Muscle layer of colon (tissue), 2 donors: ENCODE data around the gene SUPT3H.

Experiments
- H3K27ac ChIP-seq: one replicate; pipeline ENCODE4 v1.7.0; 2013; ENCODE audit warnings: low read depth, mild to moderate bottlenecking, low read length, moderate library complexity
- H3K27me3 ChIP-seq, 2 donors: one replicate each; pipeline ENCODE4 v1.7.0; 2013; ENCODE audit warnings: low read length in 2 of 2, mild to moderate bottlenecking in 2 of 2; ENCODE audit not compliant: insufficient read depth in 2 of 2, control insufficient read depth in 1 of 2
- H3K36me3 ChIP-seq: one replicate; pipeline ENCODE4 v1.7.0; 2013; ENCODE audit warnings: mild to moderate bottlenecking, low read length; ENCODE audit not compliant: insufficient read depth
- H3K4me1 ChIP-seq: one replicate; pipeline ENCODE4 v1.7.0; 2013; ENCODE audit warnings: mild to moderate bottlenecking, low read length; ENCODE audit not compliant: insufficient read depth
- H3K4me3 ChIP-seq, 2 donors: one replicate each; pipeline ENCODE4 v1.7.0; 2013; ENCODE audit warnings: low read length in 2 of 2, low read depth in 1 of 2, mild to moderate bottlenecking in 1 of 2, moderate library complexity in 1 of 2
- H3K9ac ChIP-seq: one replicate; pipeline ENCODE4 v1.7.0; 2013; ENCODE audit warnings: low read length
- H3K9me3 ChIP-seq: one replicate; pipeline ENCODE4 v1.7.0; 2013; ENCODE audit warnings: mild to moderate bottlenecking, low read length
- donor health status: abdominal sarcoma.
- donor health status: Adenocarcinoma of cecum.

The SUPT3H gene

GRCh38 chr6:45098256-45098655 is 279.5 kb downstream of the SUPT3H start:
- H3K27ac ChIP-seq: no peak overlapping the region
- no peaks in the 10 kb centered on the region for H3K27me3 ChIP-seq
- H3K9me3 ChIP-seq: no peaks in the 10 kb centered on the region
- H3K4me3 ChIP-seq: no peak overlapping the region
- H3K4me1 ChIP-seq: no peaks in the 10 kb centered on the region
- H3K36me3 ChIP-seq: no peaks in the 10 kb centered on the region
- no peak overlapping the region for H3K9ac ChIP-seq

GRCh38 chr6:45094831-45095230 is 282.9 kb downstream of the SUPT3H start:
- no peaks in the 10 kb centered on the region for H3K27me3 ChIP-seq
- no peak overlapping the region for H3K27ac ChIP-seq
- H3K4me1 ChIP-seq: no peaks in the 10 kb centered on the region
- H3K9ac ChIP-seq: no peak overlapping the region
- H3K4me3 ChIP-seq: no peak overlapping the region
- H3K36me3 ChIP-seq: no peaks in the 10 kb centered on the region
- H3K9me3 ChIP-seq: no peaks in the 10 kb centered on the region

- H3K27me3 ChIP-seq: no peaks in the 10 kb centered on the region
- H3K36me3 ChIP-seq: no peaks in the 10 kb centered on the region
- no peak overlapping the region for H3K9ac ChIP-seq
- H3K9me3 ChIP-seq: no peaks in the 10 kb centered on the region
- H3K27ac ChIP-seq: no peak overlapping the region
- no peaks in the 10 kb centered on the region for H3K4me1 ChIP-seq
- no peak overlapping the region for H3K4me3 ChIP-seq
Measured at GRCh38 chr6:45092135-45092534, 285.6 kb downstream of the SUPT3H start.

DNA sequence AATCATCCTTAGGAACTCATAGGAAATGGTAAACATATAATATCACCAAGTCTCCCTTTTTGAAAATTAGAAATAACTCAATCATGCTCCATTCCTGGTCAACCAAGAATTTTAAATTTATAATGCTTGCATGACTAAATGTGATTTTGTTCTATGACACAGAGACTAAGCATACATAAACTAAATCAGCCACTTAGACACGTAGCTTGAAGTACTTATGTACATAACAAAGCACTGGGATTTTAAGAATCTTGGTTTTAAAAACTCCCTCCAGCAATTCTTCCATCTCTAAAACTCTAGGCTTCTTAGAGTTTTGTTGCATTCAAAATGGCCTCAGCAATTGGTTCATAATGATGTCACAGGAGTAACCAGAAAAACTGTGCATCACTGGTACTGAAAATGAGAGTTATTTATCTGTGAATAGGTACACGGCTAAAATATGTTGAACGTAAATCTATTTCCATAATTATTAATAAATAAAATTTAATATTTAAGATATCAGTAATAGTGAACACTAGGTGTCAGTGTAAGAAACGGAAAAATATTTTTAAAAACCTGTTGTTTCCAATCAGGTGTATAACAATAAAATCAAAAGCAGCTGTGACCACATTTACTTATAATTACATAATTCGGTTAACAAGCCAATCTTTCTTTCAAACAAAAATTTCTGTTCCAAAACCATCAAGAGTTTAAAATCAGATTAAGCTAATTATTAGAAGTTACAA is 291.2 kb downstream of the SUPT3H start:
- Histone ChIP-seq H3K36me3 (no peaks in the 10 kb centered on the region), H3K9me3 (no peaks in the 10 kb centered on the region), H3K27ac (no peak overlapping the region), H3K4me1 (no peaks in the 10 kb centered on the region), H3K4me3 (no peak overlapping the region), H3K9ac (no peak overlapping the region), H3K27me3 (no peaks in the 10 kb centered on the region)

DNA sequence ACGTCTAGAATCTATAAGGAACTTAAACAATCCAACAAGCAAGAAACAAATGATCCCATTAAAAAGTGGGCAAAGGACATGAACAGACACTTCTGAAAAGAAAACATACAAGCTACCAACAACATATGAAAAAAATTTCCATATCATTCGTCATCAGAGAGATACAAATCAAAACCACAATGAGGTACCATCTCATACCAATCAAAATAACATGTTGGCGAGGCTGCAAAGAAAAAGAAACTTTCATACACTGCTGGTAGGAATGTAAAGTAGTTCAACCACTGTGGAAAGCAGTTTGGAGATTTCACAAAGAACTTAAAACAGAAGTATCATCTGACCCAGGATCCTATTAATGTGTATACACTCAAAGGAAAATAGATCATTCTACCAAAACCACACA is 293.5 kb downstream of the SUPT3H start:
- Histone ChIP-seq H3K36me3 (no peaks in the 10 kb centered on the region), H3K4me1 (no peaks in the 10 kb centered on the region), H3K4me3 (no peak overlapping the region), H3K9ac (no peak overlapping the region), H3K27ac (no peak overlapping the region), H3K27me3 (no peaks in the 10 kb centered on the region), H3K9me3 (no peaks in the 10 kb centered on the region)

DNA sequence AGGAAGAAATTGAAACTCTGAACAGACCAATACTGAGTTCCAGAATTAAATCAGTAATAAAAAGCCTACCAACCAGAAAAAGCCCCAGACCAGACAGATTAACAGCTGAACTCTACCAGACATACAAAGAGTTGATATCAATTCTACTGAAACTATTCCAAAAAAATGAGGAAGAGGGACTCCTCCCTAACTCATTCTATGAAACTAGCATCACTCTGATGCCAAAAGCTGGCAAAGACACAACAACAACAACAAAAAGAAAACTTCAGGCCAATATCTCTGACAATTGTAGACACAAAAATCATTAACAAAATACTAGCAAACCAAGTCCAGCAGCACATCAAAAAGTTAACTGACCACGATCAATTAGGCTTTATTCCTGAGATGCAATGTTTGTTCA is 295.6 kb downstream of the SUPT3H start:
- no peak overlapping the region for H3K4me3 ChIP-seq
- H3K27ac ChIP-seq: no peak overlapping the region
- no peaks in the 10 kb centered on the region for H3K27me3 ChIP-seq
- no peaks in the 10 kb centered on the region for H3K9me3 ChIP-seq
- no peak overlapping the region for H3K9ac ChIP-seq
- no peaks in the 10 kb centered on the region for H3K4me1 ChIP-seq
- no peaks in the 10 kb centered on the region for H3K36me3 ChIP-seq

DNA sequence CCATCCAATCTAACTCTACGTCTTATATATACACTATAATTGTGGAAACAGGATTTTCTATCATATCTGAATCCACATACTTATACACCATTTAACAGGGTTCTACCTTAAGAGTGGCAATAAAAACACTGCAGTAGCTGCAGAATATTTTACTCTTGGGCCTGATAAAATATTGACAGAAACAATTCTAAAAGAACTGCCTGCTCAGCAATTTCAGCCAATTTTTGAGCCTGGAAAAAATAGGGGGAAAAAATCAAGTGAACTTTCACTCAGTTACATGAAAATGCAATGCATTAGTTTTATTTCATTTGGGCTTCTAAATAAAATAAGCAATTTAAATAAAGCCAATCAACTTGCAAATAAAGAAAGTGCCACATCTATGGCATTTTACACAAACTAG is 296.1 kb downstream of the SUPT3H start:
- Histone ChIP-seq H3K4me3 (no peak overlapping the region), H3K27me3 (no peaks in the 10 kb centered on the region), H3K27ac (no peak overlapping the region), H3K9ac (no peak overlapping the region), H3K36me3 (no peaks in the 10 kb centered on the region), H3K4me1 (no peaks in the 10 kb centered on the region), H3K9me3 (no peaks in the 10 kb centered on the region)

GRCh38 chr6:45078432-45078831 is 299.3 kb downstream of the SUPT3H start:
- no peaks in the 10 kb centered on the region for H3K4me1 ChIP-seq
- H3K27me3 ChIP-seq: no peaks in the 10 kb centered on the region
- H3K27ac ChIP-seq: no peak overlapping the region
- H3K9ac ChIP-seq: no peak overlapping the region
- H3K4me3 ChIP-seq: no peak overlapping the region
- H3K36me3 ChIP-seq: no peaks in the 10 kb centered on the region
- H3K9me3 ChIP-seq: no peaks in the 10 kb centered on the region

DNA sequence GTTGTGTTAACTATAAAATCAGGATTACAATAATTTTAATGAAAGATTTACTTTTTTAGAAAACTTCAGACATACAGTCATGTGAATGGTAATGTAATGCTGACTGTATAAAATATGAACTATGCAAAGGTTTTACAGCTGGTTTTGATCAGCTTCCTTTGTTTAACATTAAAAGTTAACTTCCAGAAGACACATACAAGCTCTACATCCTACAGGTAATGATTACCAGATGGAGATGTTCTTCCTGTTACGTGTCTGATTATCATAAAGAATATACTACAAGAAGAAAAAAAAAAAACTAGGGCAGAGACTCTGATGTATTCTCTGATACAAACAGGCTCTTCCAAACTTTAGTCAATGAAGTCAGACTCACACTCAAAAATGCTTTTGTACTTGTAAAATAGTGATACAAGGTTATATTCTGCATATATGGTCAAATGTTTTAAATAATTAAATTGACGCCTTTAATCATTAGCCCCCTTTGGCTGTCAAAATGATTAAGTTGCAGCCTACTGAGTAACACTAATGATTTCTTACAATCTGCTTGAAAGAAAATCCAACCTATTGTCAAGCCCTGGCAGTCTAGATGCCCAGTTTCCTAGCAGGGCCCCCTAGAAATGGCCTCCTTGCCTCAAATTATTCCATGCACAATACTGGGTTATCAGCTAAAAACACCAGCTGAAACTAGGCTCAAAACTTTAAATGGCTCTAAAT is 301.4 kb downstream of the SUPT3H start:
- Histone ChIP-seq H3K27ac (no peak overlapping the region), H3K36me3 (no peaks in the 10 kb centered on the region), H3K4me3 (no peak overlapping the region), H3K27me3 (no peaks in the 10 kb centered on the region), H3K9ac (no peak overlapping the region), H3K4me1 (no peaks in the 10 kb centered on the region), H3K9me3 (no peaks in the 10 kb centered on the region)

GRCh38 chr6:45075246-45075645 is 302.5 kb downstream of the SUPT3H start:
- no peak overlapping the region for H3K27ac ChIP-seq
- no peak overlapping the region for H3K4me3 ChIP-seq
- H3K4me1 ChIP-seq: no peaks in the 10 kb centered on the region
- H3K9me3 ChIP-seq: no peaks in the 10 kb centered on the region
- no peaks in the 10 kb centered on the region for H3K27me3 ChIP-seq
- no peaks in the 10 kb centered on the region for H3K36me3 ChIP-seq
- H3K9ac ChIP-seq: no peak overlapping the region

- Histone ChIP-seq H3K4me3 (no peak overlapping the region), H3K27ac (no peak overlapping the region), H3K9ac (no peak overlapping the region), H3K9me3 (no peaks in the 10 kb centered on the region), H3K4me1 (no peaks in the 10 kb centered on the region), H3K36me3 (no peaks in the 10 kb centered on the region), H3K27me3 (no peaks in the 10 kb centered on the region)
Measured at GRCh38 chr6:45074439-45074838, 303.3 kb downstream of the SUPT3H start.

- H3K9me3 ChIP-seq: no peaks in the 10 kb centered on the region
- H3K27ac ChIP-seq: no peak overlapping the region
Measured at GRCh38 chr6:45073771-45074170, 304.0 kb downstream of the SUPT3H start.

More at GRCh38 chr6:45073771-45074170, 304.0 kb downstream of the SUPT3H start:
- H3K4me1 ChIP-seq: no peaks in the 10 kb centered on the region
- no peaks in the 10 kb centered on the region for H3K27me3 ChIP-seq
- H3K36me3 ChIP-seq: no peaks in the 10 kb centered on the region
- no peak overlapping the region for H3K4me3 ChIP-seq
- H3K9ac ChIP-seq: no peak overlapping the region
